Activated naive CD4-positive, alpha-beta T cell treated with anti-CD3 and anti-CD28 coated beads for 36 hours (primary cell): Measurements from ENCODE around the gene LRP5. TPM values are rescaled to one million over a fixed set of nuclear protein-coding genes. Genes with fewer than 3 reads are reported as not detected.

Source experiments
- CTCF ChIA-PET: fragments of 350-600 bp; sonication (Branson Sonifier 250); formaldehyde crosslinking; loops from one replicate; lab custom pipeline; 2021; ENCODE audit warnings: antibody characterized with exemption; lab: Charles Lee
- DNase-seq: peaks from one replicate; pipeline ENCODE4 v3.0.0-alpha.2; 2020
- H3K27ac Mint-ChIP-seq: one replicate; pipeline ENCODE4 v1.8.0; 2021; ENCODE audit warnings: mild to moderate bottlenecking, mixed read lengths
- H3K27me3 Mint-ChIP-seq: one replicate; pipeline ENCODE4 v1.8.0; 2021; ENCODE audit warnings: low read depth, mixed read lengths
- H3K36me3 Mint-ChIP-seq: one replicate; pipeline ENCODE4 v1.8.0; 2021; ENCODE audit warnings: low read depth, mixed read lengths
- H3K4me1 Mint-ChIP-seq: one replicate; pipeline ENCODE4 v1.8.0; 2021; ENCODE audit warnings: low read depth, mixed read lengths
- H3K4me3 Mint-ChIP-seq: one replicate; pipeline ENCODE4 v1.8.0; 2021; ENCODE audit warnings: mild to moderate bottlenecking, moderate library complexity, mixed read lengths
- H3K9me3 Mint-ChIP-seq: one replicate; pipeline ENCODE4 v1.8.0; 2021; ENCODE audit warnings: mixed read lengths
- intact Hi-C: fragments of 100-400 bp; cut with micrococcal nuclease; formaldehyde crosslinking; loops from one replicate; pipeline ENCODE4 v1.15.1; 2023
- total RNA-seq, 2 experiments: library from RNA; stranded (reverse); gene quantifications; one replicate each; pipeline ENCODE4 v1.2.3, GENCODE V29; 2021

Gene LRP5
- total RNA-seq: 10 to 100 TPM; 14.3 to 17.1 TPM

DNA sequence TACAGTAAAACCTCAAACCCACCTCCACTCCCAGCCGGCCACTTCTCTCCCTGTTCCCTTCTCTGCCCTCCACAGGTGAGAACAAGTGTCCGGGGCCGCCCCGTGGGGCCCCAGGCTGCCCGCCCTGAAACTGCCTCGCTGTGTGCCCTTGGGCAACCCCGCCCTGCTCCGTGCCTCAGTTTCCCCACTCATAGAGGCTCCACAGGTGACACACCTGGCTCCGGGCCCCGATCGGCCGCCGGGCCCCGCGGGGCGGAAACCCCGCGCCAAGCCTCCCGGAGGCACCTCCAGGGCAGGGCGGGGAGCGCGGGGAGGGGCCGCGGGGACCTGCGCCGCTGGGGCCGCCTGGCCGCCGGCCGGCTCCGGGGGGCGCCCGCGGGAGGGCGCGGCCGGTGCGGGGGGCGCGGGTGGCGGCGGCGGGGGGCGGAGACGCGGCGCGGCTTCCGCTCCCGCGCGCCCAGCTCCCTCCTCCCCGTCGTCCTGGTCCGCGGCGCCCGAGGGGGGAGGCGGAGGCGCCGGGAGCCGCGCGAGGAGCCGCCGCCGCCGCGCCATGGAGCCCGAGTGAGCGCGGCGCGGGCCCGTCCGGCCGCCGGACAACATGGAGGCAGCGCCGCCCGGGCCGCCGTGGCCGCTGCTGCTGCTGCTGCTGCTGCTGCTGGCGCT, at the start of gene LRP5:
TSS of gene LRP5 (plus strand) at position 475 of the 663 bp plus-strand sequence. CDS start at position 599, 124 bp downstream.
- no peak within 1 kb of the TSS for H3K27ac Mint-ChIP-seq
- H3K27me3 Mint-ChIP-seq: no peaks in the 10 kb centered on the region
- peaks cover 21% of the 10 kb centered on the region for H3K4me1 Mint-ChIP-seq
- DNase-seq: no peak
- intact Hi-C loops: loop anchor here (2.0 kb wide), 1 partner anchor 73 kb away; no protein-coding TSS in a partner anchor
- H3K9me3 Mint-ChIP-seq: no peaks in the 10 kb centered on the region
- H3K4me3 Mint-ChIP-seq: peak within 1 kb of the TSS; percentile 91
- CTCF ChIA-PET: interaction anchor here (0.6 kb wide), 1 partner anchor 236 kb away, joined by 3 read pairs; no protein-coding TSS in a partner anchor
- peaks cover 4% of the 10 kb centered on the region for H3K36me3 Mint-ChIP-seq

DNA sequence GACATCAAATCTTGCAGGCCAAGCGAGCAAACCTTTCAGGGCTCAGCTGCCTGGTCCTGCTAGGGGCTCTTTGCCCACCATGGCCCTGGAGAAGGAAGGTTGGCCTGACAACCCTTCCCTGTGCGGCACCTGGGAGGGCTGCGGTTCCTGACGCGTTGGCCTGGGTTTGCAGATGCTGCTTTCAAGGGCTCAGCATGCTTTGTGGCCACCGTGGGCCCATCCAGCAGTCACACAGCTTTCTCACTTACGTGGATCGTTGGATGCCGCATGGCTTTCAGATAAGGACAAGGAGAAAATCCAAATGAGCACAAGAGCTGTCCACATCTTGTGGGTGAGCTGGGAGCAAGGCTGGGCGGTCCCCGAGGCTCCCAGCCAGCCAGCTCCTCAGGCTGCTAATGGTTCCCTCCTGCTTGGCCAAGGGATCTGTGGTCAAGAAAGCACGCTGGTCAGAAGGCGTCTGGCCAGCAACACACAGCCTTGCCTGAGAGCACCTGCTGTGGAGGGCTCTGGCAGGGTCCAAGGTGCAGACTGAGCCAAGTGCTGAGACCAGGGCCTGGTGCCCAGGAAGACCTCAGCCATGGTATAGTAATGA, 48.9 kb upstream of the LRP5 start:
- H3K27me3 Mint-ChIP-seq: no peaks in the 10 kb centered on the region
- intact Hi-C loops: no loop called here
- peaks cover 29% of the 10 kb centered on the region for H3K36me3 Mint-ChIP-seq
- peaks cover 3% of the 10 kb centered on the region for H3K4me1 Mint-ChIP-seq
- CTCF ChIA-PET: interaction anchor here (1.4 kb wide), 1 partner anchor 34 kb away, joined by 6 read pairs; no protein-coding TSS in a partner anchor
- no peak overlapping the region for H3K27ac Mint-ChIP-seq
- no peaks in the 10 kb centered on the region for H3K9me3 Mint-ChIP-seq
- DNase-seq: no peak
- no peak overlapping the region for H3K4me3 Mint-ChIP-seq

DNA sequence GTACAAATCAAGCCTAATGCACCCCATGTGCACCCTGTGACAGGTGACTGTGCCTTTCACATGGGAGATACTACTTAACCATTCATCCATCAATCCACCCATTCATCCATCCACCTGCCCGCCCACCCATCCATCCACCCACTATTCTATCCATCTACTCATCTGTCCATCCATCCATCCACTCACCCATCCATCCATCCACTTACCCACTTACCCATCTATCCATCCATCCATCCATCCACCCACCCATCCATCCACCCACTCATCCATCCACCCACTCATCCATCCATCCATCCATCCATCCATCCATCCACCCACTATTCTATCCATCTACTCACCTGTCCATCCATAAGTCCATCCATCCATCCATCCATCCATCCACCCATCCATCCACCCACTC, 48.1 kb upstream of the LRP5 start:
- no peaks in the 10 kb centered on the region for H3K27me3 Mint-ChIP-seq
- no peak for DNase-seq
- H3K4me1 Mint-ChIP-seq: peaks cover 8% of the 10 kb centered on the region
- CTCF ChIA-PET: no interaction called here
- H3K27ac Mint-ChIP-seq: no peak overlapping the region
- no peak overlapping the region for H3K4me3 Mint-ChIP-seq
- intact Hi-C loops: no loop called here
- peaks cover 31% of the 10 kb centered on the region for H3K36me3 Mint-ChIP-seq
- H3K9me3 Mint-ChIP-seq: no peaks in the 10 kb centered on the region

DNA sequence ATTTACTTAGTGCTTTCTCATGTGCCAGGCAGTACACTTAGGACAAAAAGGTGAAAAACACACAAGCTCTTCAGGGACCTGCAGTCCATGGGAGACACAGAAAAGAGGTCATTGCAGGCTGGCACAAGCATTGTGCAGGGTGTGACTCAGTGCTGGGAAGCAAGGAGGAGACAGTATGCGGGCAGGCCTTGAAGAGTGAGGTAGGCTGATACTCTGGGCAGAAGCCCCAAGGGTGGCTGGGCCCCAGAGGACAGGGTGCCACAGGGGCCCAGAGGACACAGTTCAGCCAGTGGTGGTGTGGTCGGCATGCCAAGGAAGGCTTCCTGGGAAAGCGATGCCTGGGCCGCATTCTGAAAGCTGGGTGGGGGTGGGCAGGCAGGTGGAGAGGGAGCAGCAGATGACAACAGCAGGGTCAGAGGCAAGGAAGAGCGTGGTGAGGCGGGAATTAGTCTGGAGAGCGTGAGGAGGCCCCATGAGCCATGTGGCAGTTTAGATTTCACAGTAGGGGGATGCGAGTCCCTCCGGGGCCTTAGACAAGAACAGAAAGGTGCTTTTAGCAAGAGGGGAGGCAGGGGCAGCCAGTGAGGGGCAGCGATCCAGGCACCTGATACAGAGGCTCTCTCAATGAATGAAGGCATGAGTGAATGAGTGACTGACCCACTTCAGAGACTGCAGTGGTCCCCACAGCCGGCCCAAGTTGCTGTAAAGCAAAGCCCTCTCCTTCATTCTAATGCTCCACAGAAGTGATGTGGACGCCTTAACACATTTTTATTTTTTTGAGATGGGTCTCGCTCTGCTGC, 47.5 kb upstream of the LRP5 start:
- Mint-ChIP-seq H3K4me1 (peaks cover 14% of the 10 kb centered on the region), H3K9me3 (no peaks in the 10 kb centered on the region), H3K4me3 (no peak overlapping the region), H3K27me3 (no peaks in the 10 kb centered on the region), H3K27ac (no peak overlapping the region), H3K36me3 (peaks cover 31% of the 10 kb centered on the region)
- intact Hi-C loops: no loop called here
- DNase-seq: no peak
- CTCF ChIA-PET: interaction anchor here (1.3 to 1.9 kb wide), 2 partner anchors 13 to 32 kb away, joined by 4 to 14 read pairs; no protein-coding TSS in a partner anchor

DNA sequence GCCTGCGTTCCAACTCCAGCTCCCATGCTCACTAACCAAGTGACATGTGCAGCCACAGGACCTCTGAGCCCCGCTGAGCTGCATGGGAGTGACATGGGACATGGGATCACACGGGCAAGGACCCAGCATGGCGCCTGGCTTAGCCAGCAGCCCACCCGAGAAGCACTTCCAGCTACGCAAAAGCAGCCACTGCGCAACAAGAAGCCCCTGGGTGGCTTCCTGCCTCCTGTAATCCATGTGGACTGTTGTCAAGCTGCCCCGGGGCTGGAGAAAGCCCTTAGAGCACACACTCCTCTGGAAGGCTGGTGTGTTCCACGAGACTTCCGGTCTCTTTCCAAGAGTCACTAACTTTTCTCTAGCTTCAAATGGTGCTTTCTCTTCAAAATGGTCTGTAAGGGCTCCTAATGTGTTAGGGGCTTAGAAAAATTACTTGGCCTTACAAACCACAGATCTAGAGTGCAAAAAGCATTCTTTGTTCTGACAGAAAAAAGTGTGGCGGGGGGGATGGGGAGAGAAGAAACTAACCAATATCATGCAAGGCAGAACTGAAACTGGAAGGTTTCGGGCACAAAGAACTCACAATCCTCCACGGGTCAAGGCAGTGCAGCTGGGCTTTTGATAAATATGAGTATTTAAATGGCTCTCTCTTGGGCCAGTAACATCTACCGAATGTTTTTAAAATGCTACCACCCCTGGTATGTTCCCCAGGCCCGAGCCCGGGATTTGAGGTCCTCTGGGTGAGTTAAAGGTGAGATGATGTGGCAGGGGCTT, 46.1 kb upstream of the LRP5 start:
- no peak for DNase-seq
- Mint-ChIP-seq H3K36me3 (peaks cover 31% of the 10 kb centered on the region), H3K4me3 (no peak overlapping the region), H3K9me3 (no peaks in the 10 kb centered on the region), H3K27me3 (no peaks in the 10 kb centered on the region), H3K4me1 (peaks cover 24% of the 10 kb centered on the region), H3K27ac (no peak overlapping the region)
- CTCF ChIA-PET: interaction anchor here (1.2 to 1.9 kb wide), 4 partner anchors 9 to 58 kb away, joined by 3 to 14 read pairs (median 4); no protein-coding TSS in a partner anchor
- intact Hi-C loops: no loop called here

DNA sequence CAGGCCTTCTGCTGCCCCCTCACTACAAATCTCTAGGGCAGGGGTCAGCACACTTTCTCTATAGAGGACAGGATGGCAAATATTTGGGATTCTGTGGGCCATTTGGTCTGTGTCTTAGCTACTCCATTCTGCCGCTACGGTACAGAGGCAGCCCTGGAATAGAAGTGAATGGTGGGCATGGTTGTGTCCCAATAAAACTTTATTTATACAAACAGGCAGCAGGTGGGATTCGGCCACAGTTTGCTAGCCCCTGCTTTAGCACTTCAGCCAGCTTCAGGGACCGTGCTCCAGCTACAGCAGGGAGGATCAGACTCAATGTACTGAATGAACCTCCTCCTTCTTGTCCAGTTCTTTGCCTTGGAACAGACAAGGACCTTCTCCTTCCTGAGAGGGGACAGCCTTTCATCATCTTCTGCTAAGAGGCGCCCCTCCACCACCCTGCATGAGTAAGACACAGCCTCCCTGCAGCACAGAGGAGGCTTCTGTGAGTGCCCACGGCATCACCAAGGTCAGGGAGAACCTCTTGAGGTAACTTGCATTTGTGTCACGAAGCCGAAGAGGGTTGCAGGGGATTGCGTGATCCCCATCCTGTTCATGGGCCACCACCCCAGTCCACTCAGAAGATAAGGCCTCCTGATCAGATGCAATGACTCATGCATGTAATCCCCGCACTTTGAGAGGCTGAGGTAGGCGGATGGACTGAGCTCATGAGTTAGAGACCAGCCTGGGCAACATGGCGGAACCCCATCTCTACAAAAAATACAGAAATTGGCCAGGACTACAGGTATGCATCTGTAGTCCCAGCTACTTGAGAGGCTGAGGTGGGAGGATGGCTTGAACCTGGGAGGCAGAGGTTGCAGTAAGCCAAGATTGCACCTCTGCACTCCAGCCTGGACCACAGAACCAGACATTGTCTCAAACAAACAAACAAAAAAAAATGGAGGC, 45.2 kb upstream of the LRP5 start:
- no peak overlapping the region for H3K4me3 Mint-ChIP-seq
- no peaks in the 10 kb centered on the region for H3K27me3 Mint-ChIP-seq
- peaks cover 28% of the 10 kb centered on the region for H3K36me3 Mint-ChIP-seq
- no peak for DNase-seq
- CTCF ChIA-PET: interaction anchor here (1.3 kb wide), 1 partner anchor 59 kb away, joined by 3 read pairs; no protein-coding TSS in a partner anchor
- intact Hi-C loops: no loop called here
- H3K4me1 Mint-ChIP-seq: peaks cover 24% of the 10 kb centered on the region
- H3K27ac Mint-ChIP-seq: no peak overlapping the region
- H3K9me3 Mint-ChIP-seq: no peaks in the 10 kb centered on the region

DNA sequence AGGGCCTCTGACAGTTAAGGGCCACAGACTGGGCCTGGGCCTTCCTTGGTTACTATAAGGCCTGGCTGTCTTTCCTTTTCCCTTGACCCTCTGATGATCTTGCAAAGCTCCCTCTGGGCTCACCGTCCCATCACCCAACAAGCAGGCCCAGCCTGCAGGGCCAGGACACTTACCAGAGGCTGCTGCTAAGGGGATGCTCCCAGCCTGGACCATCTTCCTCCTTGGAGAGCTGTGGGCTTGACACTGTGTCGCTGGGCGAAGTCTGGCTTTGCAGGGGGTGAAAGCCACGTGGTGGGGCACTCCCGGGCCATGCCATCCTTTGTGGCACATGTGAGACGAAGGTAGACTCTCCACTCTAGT, 44.5 kb upstream of the LRP5 start:
- DNase-seq: no peak
- Mint-ChIP-seq H3K27ac (no peak overlapping the region), H3K9me3 (no peaks in the 10 kb centered on the region), H3K27me3 (no peaks in the 10 kb centered on the region), H3K4me1 (peaks cover 28% of the 10 kb centered on the region), H3K36me3 (peaks cover 26% of the 10 kb centered on the region), H3K4me3 (no peak overlapping the region)
- intact Hi-C loops: no loop called here
- CTCF ChIA-PET: no interaction called here

DNA sequence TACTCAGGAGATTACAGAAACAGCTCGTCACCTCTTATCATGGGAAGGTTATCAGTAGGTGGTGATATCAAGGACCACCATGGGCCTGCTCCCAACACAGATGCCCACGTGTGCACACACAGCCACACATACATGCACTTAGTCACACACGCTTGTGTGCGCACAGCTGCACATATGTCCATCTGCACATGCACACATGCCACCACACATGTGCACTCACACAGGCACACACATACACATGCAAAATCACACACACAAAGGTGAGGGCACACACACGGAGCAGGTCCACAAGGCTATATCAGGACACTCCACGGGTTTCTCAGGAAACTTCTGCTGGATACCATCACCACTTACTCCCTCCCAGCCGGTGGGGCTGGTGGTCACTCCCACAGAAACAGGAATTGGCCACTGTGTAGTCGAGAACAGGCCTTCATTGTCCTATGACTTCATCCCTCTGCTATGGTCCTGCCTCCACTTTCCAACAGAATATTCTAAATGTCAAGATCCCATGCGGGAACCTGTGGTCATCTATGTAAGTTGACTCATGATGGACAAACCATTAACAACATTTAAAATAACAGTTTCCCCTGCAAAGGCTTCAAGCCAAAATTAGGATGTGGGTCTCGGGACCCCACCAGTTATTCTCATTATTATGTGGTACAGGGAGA, 42.8 kb upstream of the LRP5 start:
- Mint-ChIP-seq H3K36me3 (peaks cover 18% of the 10 kb centered on the region), H3K4me3 (no peak overlapping the region), H3K4me1 (peaks cover 31% of the 10 kb centered on the region), H3K9me3 (no peaks in the 10 kb centered on the region), H3K27me3 (no peaks in the 10 kb centered on the region), H3K27ac (no peak overlapping the region)
- intact Hi-C loops: no loop called here
- DNase-seq: no peak
- CTCF ChIA-PET: interaction anchor here (1.5 to 6.4 kb wide), 3 partner anchors 12 to 177 kb away, joined by 7 to 62 read pairs (median 18); no protein-coding TSS in a partner anchor

DNA sequence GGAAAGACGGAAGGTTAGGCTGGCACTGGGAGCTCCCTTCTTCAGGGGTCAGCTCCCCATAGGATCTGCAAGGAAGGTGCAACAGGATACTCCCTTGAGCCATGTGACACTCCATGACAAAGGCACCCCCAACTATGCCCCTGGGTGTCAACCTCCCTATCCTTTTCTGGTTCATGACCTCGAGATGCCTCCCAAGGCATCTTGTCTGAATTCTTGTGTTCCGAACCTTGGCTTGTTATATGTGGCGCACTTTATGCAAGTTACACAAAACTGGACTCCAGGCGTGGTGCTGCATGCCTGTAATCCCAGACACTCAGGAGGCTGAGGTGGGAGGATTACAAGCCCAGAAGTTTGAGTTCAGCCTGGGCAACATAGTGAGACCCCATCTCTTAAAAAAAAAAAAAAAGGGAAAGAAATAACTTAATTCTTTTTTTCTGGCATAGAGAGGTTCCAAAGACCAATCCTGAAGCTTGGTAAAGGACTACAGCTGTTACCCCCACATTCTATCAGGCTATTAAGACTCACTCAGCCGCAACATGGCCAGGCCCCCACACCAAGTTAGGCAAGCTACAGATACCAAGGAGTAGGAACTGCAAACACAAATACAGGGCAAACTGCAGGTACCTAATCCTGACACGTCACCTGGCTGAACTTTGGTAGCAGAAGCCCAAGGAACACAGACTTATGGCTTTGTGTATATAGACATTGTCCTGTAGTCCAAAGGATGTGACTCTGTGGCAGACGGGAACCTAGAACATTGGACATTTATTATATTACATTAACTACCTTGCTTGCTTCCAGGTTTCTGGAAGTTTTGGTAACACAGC, 42.0 kb upstream of the LRP5 start:
- intact Hi-C loops: loop anchor here (1.0 kb wide), 1 partner anchor 27 kb away; no protein-coding TSS in a partner anchor
- Mint-ChIP-seq H3K27ac (peak overlapping the region; percentile 89), H3K4me1 (peaks cover 31% of the 10 kb centered on the region), H3K36me3 (peaks cover 10% of the 10 kb centered on the region), H3K4me3 (peak overlapping the region; percentile 96), H3K27me3 (no peaks in the 10 kb centered on the region), H3K9me3 (no peaks in the 10 kb centered on the region)
- no peak for DNase-seq
- CTCF ChIA-PET: interaction anchor here (1.0 to 6.4 kb wide), 8 partner anchors 10 to 176 kb away, joined by 3 to 62 read pairs (median 6); no protein-coding TSS in a partner anchor
